ENCODE results near the gene LMF1. TPM values are rescaled to one million over a fixed set of nuclear protein-coding genes. Genes with fewer than 3 reads are reported as not detected.

The LMF1 gene
- total RNA-seq, 1 donor from 2014 or later = 36.1 TPM

DNA sequence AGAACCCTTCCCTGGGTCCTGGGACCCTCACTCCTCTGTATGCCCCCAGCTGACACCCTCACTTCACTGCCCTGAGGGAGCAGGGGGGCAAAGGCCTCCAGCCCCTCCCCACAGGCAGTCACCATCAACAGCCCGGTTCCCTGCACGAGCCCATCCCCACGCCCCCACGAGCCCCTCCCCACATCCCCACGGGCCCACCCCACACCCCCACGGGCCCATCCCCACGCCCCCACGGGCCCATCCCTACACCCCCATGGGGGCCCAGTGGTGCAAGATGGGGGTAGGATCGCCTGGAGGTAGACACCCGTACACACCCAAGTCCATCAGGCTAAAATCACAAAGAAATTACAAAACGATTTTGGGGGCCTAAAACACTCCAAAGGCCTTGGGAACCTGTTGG is 42.3 kb downstream of the LMF1 start:
- H3K27me3 Mint-ChIP-seq = no peaks in the 10 kb centered on the region
- H3K4me1 Mint-ChIP-seq = no peaks in the 10 kb centered on the region
- intact Hi-C loops (cut with micrococcal nuclease) = no loop called here
- DNase-seq (no peak), ATAC-seq (ENCODE audit: low read depth) (no peak)
- ChIA-PET POLR2A (no interaction called here), CTCF (no interaction called here)
- peaks cover 2% of the 10 kb centered on the region for H3K9me3 Mint-ChIP-seq
- H3K4me3 Mint-ChIP-seq = no peak overlapping the region
- TF ChIP-seq, protein P1, sequence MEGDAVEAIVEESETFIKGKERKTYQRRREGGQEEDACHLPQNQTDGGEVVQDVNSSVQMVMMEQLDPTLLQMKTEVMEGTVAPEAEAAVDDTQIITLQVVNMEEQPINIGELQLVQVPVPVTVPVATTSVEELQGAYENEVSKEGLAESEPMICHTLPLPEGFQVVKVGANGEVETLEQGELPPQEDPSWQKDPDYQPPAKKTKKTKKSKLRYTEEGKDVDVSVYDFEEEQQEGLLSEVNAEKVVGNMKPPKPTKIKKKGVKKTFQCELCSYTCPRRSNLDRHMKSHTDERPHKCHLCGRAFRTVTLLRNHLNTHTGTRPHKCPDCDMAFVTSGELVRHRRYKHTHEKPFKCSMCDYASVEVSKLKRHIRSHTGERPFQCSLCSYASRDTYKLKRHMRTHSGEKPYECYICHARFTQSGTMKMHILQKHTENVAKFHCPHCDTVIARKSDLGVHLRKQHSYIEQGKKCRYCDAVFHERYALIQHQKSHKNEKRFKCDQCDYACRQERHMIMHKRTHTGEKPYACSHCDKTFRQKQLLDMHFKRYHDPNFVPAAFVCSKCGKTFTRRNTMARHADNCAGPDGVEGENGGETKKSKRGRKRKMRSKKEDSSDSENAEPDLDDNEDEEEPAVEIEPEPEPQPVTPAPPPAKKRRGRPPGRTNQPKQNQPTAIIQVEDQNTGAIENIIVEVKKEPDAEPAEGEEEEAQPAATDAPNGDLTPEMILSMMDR (IDR thresholded peaks at IDR 0.05) = no peak
- no peak overlapping the region for H3K27ac Mint-ChIP-seq
- H3K36me3 Mint-ChIP-seq (ENCODE audit: low read depth) = peaks cover 47% of the 10 kb centered on the region

DNA sequence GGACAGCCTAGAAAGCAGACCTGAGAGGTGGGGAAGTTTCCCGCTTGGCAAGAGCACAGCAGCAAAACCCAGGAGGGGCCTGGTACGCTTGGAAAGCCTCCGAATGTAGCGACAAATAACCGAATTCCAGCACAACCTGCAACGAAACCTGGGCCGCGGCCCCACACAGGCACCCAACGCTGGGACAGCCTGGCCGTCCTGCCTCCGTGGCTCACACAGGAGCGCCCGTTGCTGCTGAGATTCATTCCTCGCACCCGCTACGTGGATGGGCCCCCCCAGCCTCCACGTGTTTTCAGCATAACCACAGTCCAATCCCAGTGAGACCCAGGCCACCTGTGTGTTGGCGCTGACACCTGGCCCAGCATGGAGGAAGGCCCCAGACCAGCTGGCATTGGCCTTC is 42.9 kb downstream of the LMF1 start:
- POLR2A ChIA-PET = no interaction called here
- TF ChIP-seq, protein P1 (IDR thresholded peaks at IDR 0.05) = no peak
- CTCF ChIA-PET = no interaction called here
- Mint-ChIP-seq H3K27ac (no peak overlapping the region), H3K9me3 (peaks cover 3% of the 10 kb centered on the region), H3K4me3 (no peak overlapping the region), H3K36me3 (ENCODE audit: low read depth) (peaks cover 47% of the 10 kb centered on the region), H3K4me1 (no peaks in the 10 kb centered on the region), H3K27me3 (no peaks in the 10 kb centered on the region)
- DNase-seq (no peak), ATAC-seq (ENCODE audit: low read depth) (no peak)
- intact Hi-C loops (cut with micrococcal nuclease) = no loop called here

DNA sequence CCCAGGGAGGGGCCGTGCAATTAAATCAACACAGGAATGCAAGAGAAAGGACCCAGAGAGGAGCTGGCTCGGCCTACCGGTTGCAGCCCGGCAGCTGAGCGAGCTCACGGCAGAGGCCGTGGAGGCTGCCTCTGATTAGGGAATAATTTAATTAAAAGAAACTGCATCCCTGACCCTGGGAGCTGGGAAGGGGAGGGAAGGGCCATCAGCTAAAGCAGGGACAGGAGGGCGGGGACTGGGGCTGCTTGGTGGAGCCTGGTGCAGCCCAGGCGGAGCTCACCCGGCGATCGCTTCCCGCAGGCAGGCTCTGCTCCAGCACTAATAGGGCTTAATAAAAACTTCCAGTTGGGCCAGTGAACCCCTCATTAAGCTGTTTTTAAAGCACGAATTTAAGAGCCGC is 43.4 kb downstream of the LMF1 start:
- Mint-ChIP-seq H3K36me3 (ENCODE audit: low read depth) (peaks cover 45% of the 10 kb centered on the region), H3K4me3 (no peak overlapping the region), H3K27me3 (no peaks in the 10 kb centered on the region), H3K27ac (no peak overlapping the region), H3K4me1 (no peaks in the 10 kb centered on the region), H3K9me3 (peaks cover 3% of the 10 kb centered on the region)
- TF ChIP-seq, protein P1 (IDR thresholded peaks at IDR 0.05) = no peak
- ChIA-PET POLR2A (no interaction called here), CTCF (no interaction called here)
- ATAC-seq (ENCODE audit: low read depth) = no peak
- DNase-seq = no peak
- intact Hi-C loops (cut with micrococcal nuclease) = no loop called here

DNA sequence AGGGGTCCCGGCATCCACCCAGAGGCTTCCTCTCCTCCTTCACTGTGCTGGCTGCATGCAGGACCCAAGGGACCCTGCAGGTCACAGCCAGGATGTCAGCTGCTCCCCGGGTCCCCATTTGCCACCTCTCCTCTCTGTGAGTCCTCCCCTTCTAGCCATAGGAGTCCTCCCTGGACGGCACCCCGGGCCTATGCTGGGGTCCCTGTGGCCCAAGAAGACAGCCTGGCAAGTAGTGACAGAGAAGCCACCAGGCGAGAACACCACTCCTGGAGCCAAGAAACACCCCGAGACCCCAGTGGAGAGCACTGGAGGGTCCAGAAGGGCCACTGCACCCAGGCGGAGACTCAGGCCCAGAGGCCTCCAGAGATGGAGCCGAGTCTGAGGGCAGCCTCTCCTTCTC is 44.1 kb downstream of the LMF1 start:
- no peak for ATAC-seq (ENCODE audit: low read depth)
- no peaks in the 10 kb centered on the region for H3K4me1 Mint-ChIP-seq
- no peaks in the 10 kb centered on the region for H3K27me3 Mint-ChIP-seq
- ChIA-PET CTCF (no interaction called here), POLR2A (no interaction called here)
- TF ChIP-seq, protein P1 (IDR thresholded peaks at IDR 0.05) = no peak
- H3K4me3 Mint-ChIP-seq = no peak overlapping the region
- H3K9me3 Mint-ChIP-seq = peaks cover 3% of the 10 kb centered on the region
- H3K27ac Mint-ChIP-seq = no peak overlapping the region
- intact Hi-C loops (cut with micrococcal nuclease) = no loop called here
- peaks cover 49% of the 10 kb centered on the region for H3K36me3 Mint-ChIP-seq (ENCODE audit: low read depth)
- DNase-seq = no peak

DNA sequence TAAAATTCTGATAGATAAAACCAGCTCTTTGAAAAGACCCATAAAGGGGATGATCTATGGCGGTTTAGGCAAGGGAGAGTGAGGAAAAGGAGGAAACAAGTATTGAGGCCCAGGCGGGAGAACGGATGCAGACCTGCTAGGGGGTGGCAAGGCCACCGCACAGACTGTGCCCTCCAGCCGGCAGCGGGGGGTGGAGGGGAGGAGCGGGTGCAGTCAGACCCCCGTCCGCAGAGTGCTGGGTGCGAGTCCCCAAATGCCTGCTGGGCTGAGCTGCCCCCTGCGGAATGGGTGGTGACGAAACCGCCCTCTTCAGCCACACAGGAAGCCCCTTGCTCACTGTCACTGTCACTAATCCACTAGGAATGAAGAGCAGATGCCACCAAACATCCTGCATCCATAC is 46.0 kb downstream of the LMF1 start:
- intact Hi-C loops (cut with micrococcal nuclease) = no loop called here
- Mint-ChIP-seq H3K4me1 (peaks cover 9% of the 10 kb centered on the region), H3K4me3 (no peak overlapping the region), H3K36me3 (ENCODE audit: low read depth) (peaks cover 43% of the 10 kb centered on the region), H3K9me3 (peaks cover 3% of the 10 kb centered on the region), H3K27ac (no peak overlapping the region), H3K27me3 (no peaks in the 10 kb centered on the region)
- DNase-seq = no peak
- ATAC-seq (ENCODE audit: low read depth) = no peak
- TF ChIP-seq, protein P1 (IDR thresholded peaks at IDR 0.05) = no peak
- POLR2A ChIA-PET = no interaction called here
- CTCF ChIA-PET = no interaction called here
